ENCODE measurements around the gene HIPK4. TPM values are rescaled to one million over a fixed set of nuclear protein-coding genes. Genes with fewer than 3 reads are reported as not detected.

The HIPK4 gene
- polyA plus RNA-seq, 2 of the 4 experiments (the other 2 are of a cell fraction), result 0.18 to 0.25 TPM

GRCh38 chr19:40337107-40337506 lies 52.9 kb downstream of the HIPK4 start:
- Histone ChIP-seq H3K27ac (no peak overlapping the region), H3K4me3 (no peak overlapping the region), H3K4me1 (no peaks in the 10 kb centered on the region), H3K9me3 (no peaks in the 10 kb centered on the region), H3K4me2 (no peak overlapping the region)
- no peak for DNase-seq (ENCODE audit: low read depth in 1 of 2, low spot score in 1 of 2)
- 95% methylated on average over 2 of the region's 2 CpGs for WGBS (ENCODE audit: missing lambda C conversion rate)
- ATAC-seq, result no peak
- ChIA-PET POLR2A (interaction anchor here (1.0 kb wide), 1 partner anchor 11 kb away, joined by 4 read pairs; the partner anchor contains the start of genes C19orf47 and PLD3), CTCF (interaction anchor here (0.6 to 6.9 kb wide), 9 partner anchors 10 to 83 kb away, joined by 3 to 45 read pairs (median 3); partner anchors contain the start of genes C19orf47 and PLD3)
- TF ChIP-seq CBX2 (IDR thresholded peaks at IDR 0.05; ENCODE audit: borderline replicate concordance, low read depth) (no peak), SMC3 (IDR thresholded peaks at IDR 0.05) (no peak), ZNF302 (CRISPR knock-in tag; IDR thresholded peaks at IDR 0.05) (no peak), PHF8 (IDR thresholded peaks at IDR 0.05; ENCODE audit: borderline replicate concordance, low read depth) (no peak), ZFP36 (IDR thresholded peaks at IDR 0.05; ENCODE audit: borderline replicate concordance, partially characterized antibody) (no peak), POLR2AphosphoS2 (conservative IDR thresholded peaks at IDR 0.05; ENCODE audit: low read length) (no peak), RAD21 (conservative IDR thresholded peaks at IDR 0.05 in 1 of 2, IDR thresholded peaks at IDR 0.05 in 1 of 2) (no peak), JUN (IDR thresholded peaks at IDR 0.05) (no peak), MYC (IDR thresholded peaks at IDR 0.05; ENCODE audit: borderline replicate concordance, low read length) (no peak), HDAC2 (IDR thresholded peaks at IDR 0.05) (no peak), ZC3H11A (IDR thresholded peaks at IDR 0.05) (no peak)
- TF ChIP-seq, protein P1, sequence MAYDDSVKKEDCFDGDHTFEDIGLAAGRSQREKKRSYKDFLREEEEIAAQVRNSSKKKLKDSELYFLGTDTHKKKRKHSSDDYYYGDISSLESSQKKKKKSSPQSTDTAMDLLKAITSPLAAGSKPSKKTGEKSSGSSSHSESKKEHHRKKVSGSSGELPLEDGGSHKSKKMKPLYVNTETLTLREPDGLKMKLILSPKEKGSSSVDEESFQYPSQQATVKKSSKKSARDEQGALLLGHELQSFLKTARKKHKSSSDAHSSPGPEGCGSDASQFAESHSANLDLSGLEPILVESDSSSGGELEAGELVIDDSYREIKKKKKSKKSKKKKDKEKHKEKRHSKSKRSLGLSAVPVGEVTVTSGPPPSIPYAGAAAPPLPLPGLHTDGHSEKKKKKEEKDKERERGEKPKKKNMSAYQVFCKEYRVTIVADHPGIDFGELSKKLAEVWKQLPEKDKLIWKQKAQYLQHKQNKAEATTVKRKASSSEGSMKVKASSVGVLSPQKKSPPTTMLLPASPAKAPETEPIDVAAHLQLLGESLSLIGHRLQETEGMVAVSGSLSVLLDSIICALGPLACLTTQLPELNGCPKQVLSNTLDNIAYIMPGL (CRISPR knock-in tag; IDR thresholded peaks at IDR 0.05; ENCODE audit: borderline replicate concordance), result no peak
- TF ChIP-seq, protein P2, sequence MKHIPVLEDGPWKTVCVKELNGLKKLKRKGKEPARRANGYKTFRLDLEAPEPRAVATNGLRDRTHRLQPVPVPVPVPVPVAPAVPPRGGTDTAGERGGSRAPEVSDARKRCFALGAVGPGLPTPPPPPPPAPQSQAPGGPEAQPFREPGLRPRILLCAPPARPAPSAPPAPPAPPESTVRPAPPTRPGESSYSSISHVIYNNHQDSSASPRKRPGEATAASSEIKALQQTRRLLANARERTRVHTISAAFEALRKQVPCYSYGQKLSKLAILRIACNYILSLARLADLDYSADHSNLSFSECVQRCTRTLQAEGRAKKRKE (CRISPR knock-in tag; IDR thresholded peaks at IDR 0.05; ENCODE audit: low read depth), result no peak
- FAIRE-seq, result no peak

DNA sequence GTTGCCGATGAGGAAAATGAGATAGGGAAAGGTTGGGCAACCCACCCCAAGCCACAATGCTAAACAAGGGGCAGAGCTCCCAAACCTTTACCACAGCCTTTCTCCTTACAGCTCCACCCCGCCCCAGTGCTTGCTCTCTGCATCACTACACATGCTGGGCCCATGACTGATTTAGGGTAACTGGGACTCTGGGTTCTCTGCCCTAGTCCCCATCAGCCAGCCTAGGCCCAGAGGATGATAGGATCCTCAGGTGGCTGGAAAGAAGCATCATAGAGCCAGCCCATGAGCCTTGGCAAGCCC lies 53.4 kb downstream of the HIPK4 start:
- Histone ChIP-seq H3K4me1 (no peaks in the 10 kb centered on the region), H3K9me3 (no peaks in the 10 kb centered on the region), H3K27ac (no peak overlapping the region), H3K4me3 (no peak overlapping the region), H3K4me2 (no peak overlapping the region)
- no peak for FAIRE-seq
- ATAC-seq, result no peak
- POLR2A ChIA-PET, result interaction anchor here (1.0 kb wide), 1 partner anchor 12 kb away, joined by 4 read pairs; the partner anchor contains the start of genes C19orf47 and PLD3
- CTCF ChIA-PET, result interaction anchor here (0.8 to 6.9 kb wide), 7 partner anchors 10 to 84 kb away, joined by 3 to 45 read pairs (median 8); partner anchors contain the start of genes C19orf47 and PLD3
- 95% methylated on average over 2 of the region's 2 CpGs for WGBS (ENCODE audit: missing lambda C conversion rate)
- no peak for DNase-seq (ENCODE audit: low read depth in 1 of 2, low spot score in 1 of 2)
- no peak for TF ChIP-seq ZFP36 (IDR thresholded peaks at IDR 0.05; ENCODE audit: borderline replicate concordance, partially characterized antibody)
- no peak for TF ChIP-seq CBX8 (IDR thresholded peaks at IDR 0.05)
- TF ChIP-seq USF2 (IDR thresholded peaks at IDR 0.05), result no peak
- TF ChIP-seq SREBF2 (IDR thresholded peaks at IDR 0.05), result no peak
- no peak for TF ChIP-seq CEBPB (IDR thresholded peaks at IDR 0.05)
- TF ChIP-seq, protein P3, sequence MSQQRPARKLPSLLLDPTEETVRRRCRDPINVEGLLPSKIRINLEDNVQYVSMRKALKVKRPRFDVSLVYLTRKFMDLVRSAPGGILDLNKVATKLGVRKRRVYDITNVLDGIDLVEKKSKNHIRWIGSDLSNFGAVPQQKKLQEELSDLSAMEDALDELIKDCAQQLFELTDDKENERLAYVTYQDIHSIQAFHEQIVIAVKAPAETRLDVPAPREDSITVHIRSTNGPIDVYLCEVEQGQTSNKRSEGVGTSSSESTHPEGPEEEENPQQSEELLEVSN (IDR thresholded peaks at IDR 0.05; ENCODE audit: borderline replicate concordance, low read depth), result no peak
- no peak for TF ChIP-seq TFCP2L1 (CRISPR knock-in tag; IDR thresholded peaks at IDR 0.05)
- no peak for TF ChIP-seq HEYL (CRISPR knock-in tag; IDR thresholded peaks at IDR 0.05)
- no peak for TF ChIP-seq MAFK (IDR thresholded peaks at IDR 0.05; ENCODE audit: partially characterized antibody)
- TF ChIP-seq MAZ (IDR thresholded peaks at IDR 0.05; ENCODE audit: borderline replicate concordance, low read depth, low read length), result no peak
- no peak for TF ChIP-seq HOXA7 (CRISPR knock-in tag; IDR thresholded peaks at IDR 0.05)
